Measurements from ENCODE around the gene SLC35E4. TPM values are rescaled to one million over a fixed set of nuclear protein-coding genes. Genes with fewer than 3 reads are reported as not detected.

Gene SLC35E4
- total RNA-seq, 6 experiments from 2014 or later = 0.22 to 1.7 (median 0.48) TPM

- TF ChIP-seq CTCF (IDR thresholded peaks at IDR 0.05) (peak in 3 of 4 donors; percentile 6 to 30 (median 13)), POLR2A (IDR thresholded peaks at IDR 0.05) (no peak)
- Histone ChIP-seq H3K27me3 (no peaks in the 10 kb centered on the region), H3K4me1 (no peaks in the 10 kb centered on the region), H3K27ac (no peak within 1 kb of the TSS), H3K4me3 (peak within 1 kb of the TSS; percentile 63 to 83 (median 76)), H3K36me3 (peaks cover 0 to 6% (median 0%) of the 10 kb centered on the region in 4 donors), H3K9me3 (no peaks in the 10 kb centered on the region)
- ATAC-seq (peak; percentile 98 to 100 (median 98)), DNase-seq (peak; percentile 96 to 97 (median 97))
- WGBS (ENCODE audit: insufficient coverage, low coverage, low lambda C conversion rate, missing lambda C conversion rate) = 5% methylated on average over 14 of the region's 77 CpGs
- intact Hi-C loops (cut with DNase I) = no loop called here
Observed at GRCh38 chr22:30667494-30668385, 32.2 kb downstream of the SLC35E4 start, which contains the start of gene DUSP18. Gene DUSP18 (minus strand): TSS chr22:30667875. CDS start chr22:30664003, 3,872 bp downstream.

DNA sequence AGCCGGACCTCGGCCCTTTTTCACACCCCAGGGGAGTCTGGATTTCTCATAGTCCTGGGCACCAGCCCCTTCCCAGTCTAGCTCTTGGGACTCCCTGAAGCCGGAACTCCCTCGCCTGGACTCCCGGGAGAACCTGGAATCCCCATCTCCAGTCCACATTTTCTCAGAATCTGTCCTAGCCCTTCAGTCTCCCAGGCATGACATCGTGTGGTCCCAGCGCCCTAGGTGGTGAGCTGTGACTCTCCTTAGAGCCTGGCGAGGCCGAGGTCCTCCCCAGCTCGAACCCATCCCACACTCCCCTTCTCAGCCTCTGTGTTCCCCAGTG lies 32.8 kb downstream of the SLC35E4 start:
- Histone ChIP-seq H3K4me1 (no peaks in the 10 kb centered on the region), H3K4me3 (peak overlapping the region; percentile 63 to 83 (median 76)), H3K27me3 (no peaks in the 10 kb centered on the region), H3K27ac (no peak overlapping the region), H3K9me3 (no peaks in the 10 kb centered on the region), H3K36me3 (peaks cover 0 to under 1% (median 0%) of the 10 kb centered on the region in 4 donors)
- intact Hi-C loops (cut with DNase I) = no loop called here
- ATAC-seq = no peak
- DNase-seq = no peak
- TF ChIP-seq CTCF (IDR thresholded peaks at IDR 0.05) (no peak), POLR2A (IDR thresholded peaks at IDR 0.05) (no peak)
- WGBS (ENCODE audit: insufficient coverage, low coverage, low lambda C conversion rate, missing lambda C conversion rate) = 37% methylated on average over 10 of the region's 10 CpGs

GRCh38 chr22:30671071-30671470 lies 35.5 kb downstream of the SLC35E4 start:
- DNase-seq (no peak), ATAC-seq (no peak)

DNA sequence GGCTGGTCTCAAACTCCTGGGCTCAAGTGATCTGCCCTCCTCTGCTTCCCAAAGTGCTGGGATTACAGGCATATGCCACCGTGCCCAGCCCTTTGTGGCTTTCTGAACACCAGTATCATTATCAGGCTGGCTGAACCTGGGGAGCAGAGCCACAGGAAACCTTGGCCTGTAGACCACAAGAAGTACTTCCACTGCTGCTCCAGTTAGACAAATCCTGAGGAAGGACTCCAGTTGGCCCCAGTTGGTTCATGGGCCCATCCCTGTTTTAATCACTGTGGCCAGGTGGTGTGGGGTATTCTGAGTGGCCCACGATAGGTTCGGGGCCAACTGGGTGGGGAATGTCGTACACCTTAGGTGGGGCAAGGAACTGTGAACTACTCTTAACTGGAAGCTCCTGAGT lies 37.6 kb downstream of the SLC35E4 start:
- H3K27ac ChIP-seq = no peak overlapping the region
- H3K36me3 ChIP-seq = no peaks in the 10 kb centered on the region
- 29% methylated on average over 1 of the region's 4 CpGs for WGBS (ENCODE audit: insufficient coverage, low coverage, low lambda C conversion rate, missing lambda C conversion rate)
- intact Hi-C loops (cut with DNase I) = no loop called here
- DNase-seq = no peak
- no peaks in the 10 kb centered on the region for H3K9me3 ChIP-seq
- no peaks in the 10 kb centered on the region for H3K27me3 ChIP-seq
- H3K4me1 ChIP-seq = no peaks in the 10 kb centered on the region
- TF ChIP-seq POLR2A (IDR thresholded peaks at IDR 0.05) (no peak), CTCF (IDR thresholded peaks at IDR 0.05) (no peak)
- no peak for ATAC-seq
- H3K4me3 ChIP-seq = no peak overlapping the region

More at GRCh38 chr22:30671071-30671470, 35.5 kb downstream of the SLC35E4 start:
- TF ChIP-seq POLR2A (IDR thresholded peaks at IDR 0.05) = no peak
- no peak for TF ChIP-seq CTCF (IDR thresholded peaks at IDR 0.05)
- Histone ChIP-seq H3K4me1 (no peaks in the 10 kb centered on the region), H3K27me3 (no peaks in the 10 kb centered on the region), H3K9me3 (no peaks in the 10 kb centered on the region), H3K4me3 (no peak overlapping the region), H3K27ac (no peak overlapping the region), H3K36me3 (no peaks in the 10 kb centered on the region)
- 65% methylated on average over 2 of the region's 3 CpGs for WGBS (ENCODE audit: insufficient coverage, low coverage, low lambda C conversion rate, missing lambda C conversion rate)
- intact Hi-C loops (cut with DNase I) = no loop called here

Data from right lobe of liver (tissue), 6 donors.